GM10266 (cell line): ENCODE results near the gene TMEM212.

Source experiments
- DNase-seq: peaks from one replicate; pipeline ENCODE4 v3.0.0; 2012; ENCODE audit errors: extremely low spot score
- TF ChIP-seq, protein P1 (sequence below): IDR thresholded peaks from 2 replicates; pipeline ENCODE4 v1.5.1; 2012; ENCODE audit warnings: mild to moderate bottlenecking, low read depth; ENCODE audit not compliant: control insufficient read depth, insufficient read depth; ENCODE audit errors: missing control alignments

The TMEM212 gene

DNA sequence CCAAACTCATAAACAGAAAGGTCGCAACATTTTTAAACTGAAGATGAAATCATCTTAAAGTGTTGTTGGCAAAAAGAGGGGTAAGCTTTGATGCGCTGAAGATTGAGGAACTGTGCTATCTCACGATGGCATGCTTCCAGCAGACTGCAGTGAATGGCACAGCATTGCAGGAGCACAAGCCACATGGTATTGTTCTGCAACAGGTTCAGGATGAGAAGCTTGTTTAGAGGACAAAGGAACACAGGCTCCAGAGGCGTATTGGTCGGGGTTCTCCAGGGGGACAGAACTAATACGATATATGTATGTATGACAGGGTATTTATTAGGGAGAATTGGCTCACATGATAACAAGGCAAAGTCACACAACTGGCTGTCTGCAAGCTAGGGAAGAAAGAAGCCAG is 19.0 kb upstream of the TMEM212 start:
- no peak for DNase-seq
- TF ChIP-seq, protein P1, sequence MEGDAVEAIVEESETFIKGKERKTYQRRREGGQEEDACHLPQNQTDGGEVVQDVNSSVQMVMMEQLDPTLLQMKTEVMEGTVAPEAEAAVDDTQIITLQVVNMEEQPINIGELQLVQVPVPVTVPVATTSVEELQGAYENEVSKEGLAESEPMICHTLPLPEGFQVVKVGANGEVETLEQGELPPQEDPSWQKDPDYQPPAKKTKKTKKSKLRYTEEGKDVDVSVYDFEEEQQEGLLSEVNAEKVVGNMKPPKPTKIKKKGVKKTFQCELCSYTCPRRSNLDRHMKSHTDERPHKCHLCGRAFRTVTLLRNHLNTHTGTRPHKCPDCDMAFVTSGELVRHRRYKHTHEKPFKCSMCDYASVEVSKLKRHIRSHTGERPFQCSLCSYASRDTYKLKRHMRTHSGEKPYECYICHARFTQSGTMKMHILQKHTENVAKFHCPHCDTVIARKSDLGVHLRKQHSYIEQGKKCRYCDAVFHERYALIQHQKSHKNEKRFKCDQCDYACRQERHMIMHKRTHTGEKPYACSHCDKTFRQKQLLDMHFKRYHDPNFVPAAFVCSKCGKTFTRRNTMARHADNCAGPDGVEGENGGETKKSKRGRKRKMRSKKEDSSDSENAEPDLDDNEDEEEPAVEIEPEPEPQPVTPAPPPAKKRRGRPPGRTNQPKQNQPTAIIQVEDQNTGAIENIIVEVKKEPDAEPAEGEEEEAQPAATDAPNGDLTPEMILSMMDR: no peak

- DNase-seq: no peak
- TF ChIP-seq, protein P1: no peak
Observed at GRCh38 chr3:171824824-171825221, 18.3 kb upstream of the TMEM212 start.

DNA sequence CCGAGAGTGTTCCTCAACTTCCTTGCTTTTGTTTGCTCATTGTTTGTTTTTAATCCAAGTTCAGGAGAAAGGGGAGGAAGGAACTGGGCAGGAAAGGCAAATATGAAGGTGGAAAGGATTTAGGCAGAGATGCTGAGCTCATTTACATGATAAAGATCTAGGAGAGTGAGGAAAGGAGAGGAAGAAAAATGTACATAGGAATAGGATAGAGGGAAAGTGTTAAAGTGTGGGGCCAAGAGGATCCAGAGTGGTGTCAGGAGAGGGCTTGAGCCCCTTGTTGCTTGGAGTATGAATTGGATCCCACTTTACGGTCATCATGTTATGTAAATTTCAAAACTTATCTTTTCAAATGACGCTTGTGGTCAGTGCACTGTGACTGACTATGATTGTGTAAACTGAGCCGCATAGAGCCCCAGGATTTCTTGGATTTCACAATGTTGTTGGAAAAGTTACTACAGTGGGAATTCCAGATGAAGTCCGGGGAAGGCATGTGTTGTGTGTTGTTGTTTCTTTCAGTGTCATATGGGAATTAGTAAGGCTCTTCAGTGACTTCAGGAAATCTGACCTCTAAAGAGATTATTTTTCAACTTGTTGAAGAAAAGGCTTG is 17.8 kb upstream of the TMEM212 start:
- TF ChIP-seq, protein P1: no peak
- DNase-seq: no peak

- TF ChIP-seq, protein P1: no peak
Observed at GRCh38 chr3:171827385-171827784, 15.8 kb upstream of the TMEM212 start.

DNA sequence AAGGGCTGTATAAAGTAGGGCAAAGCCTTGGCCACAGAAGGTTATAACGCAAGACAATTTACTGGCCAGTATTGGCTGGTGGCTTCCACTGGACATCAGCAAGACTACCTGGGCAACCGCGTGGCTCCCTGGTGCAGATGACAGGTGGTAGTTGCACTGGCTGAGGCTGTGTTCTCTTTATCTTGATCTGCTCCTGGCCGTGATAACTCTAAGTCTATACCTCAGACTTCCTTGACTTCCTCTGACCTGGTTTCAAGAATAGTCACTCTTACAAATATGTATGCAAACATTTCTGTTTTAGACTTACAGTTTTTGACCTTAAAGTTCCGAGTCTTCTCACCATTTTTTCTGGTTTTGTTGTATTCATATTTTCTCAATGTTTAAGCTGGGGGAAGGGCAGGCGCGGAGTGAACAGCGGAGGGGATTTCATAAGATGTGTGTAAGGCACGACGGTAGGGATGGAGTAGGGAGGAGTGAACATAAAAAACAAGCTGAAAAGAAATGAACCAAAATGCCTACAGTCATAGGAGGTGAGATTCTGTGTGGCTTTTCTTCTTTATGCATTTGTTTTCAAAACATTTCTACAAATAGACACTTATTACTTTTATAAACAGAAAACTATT is 15.2 kb upstream of the TMEM212 start:
- DNase-seq: no peak
- TF ChIP-seq, protein P1: no peak

More at GRCh38 chr3:171827385-171827784, 15.8 kb upstream of the TMEM212 start:
- DNase-seq: no peak

- TF ChIP-seq, protein P1: no peak
- no peak for DNase-seq
Observed at GRCh38 chr3:171828902-171829770, 14.0 kb upstream of the TMEM212 start.
